TTC549 (cell line): ENCODE results near the gene FOSB.

Source experiments
- FAIRE-seq: peaks from 2 replicates; lab custom pipeline; 2012; peaks lifted over from hg19 to GRCh38; lab: Jason Lieb, UNC

FOSB gene

GRCh38 chr19:45485305-45486077 lies 17.7 kb downstream of the FOSB start:
- peak; percentile 54 for FAIRE-seq

DNA sequence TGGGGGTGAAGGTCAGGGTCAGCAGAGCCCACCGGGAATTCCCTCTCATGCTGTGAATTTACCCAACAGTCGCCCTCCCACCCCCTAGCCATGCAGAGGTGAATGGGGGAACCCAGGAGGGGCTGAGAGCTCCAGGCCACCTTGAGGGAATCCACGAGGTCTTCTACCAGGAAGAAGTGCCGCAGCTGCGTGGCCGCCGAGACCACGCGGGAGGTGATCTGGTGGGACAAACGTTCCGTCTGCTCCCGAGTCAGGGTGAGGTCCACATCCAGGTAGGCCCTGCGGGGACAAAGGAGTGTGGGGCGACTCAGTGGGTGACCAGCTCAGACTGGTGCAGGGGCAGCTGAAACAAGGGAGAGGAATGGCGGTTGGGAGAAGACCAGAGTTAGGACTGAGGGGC lies 20.9 kb downstream of the FOSB start:
- no peak for FAIRE-seq

GRCh38 chr19:45489216-45489855 lies 21.5 kb downstream of the FOSB start:
- FAIRE-seq, result no peak

DNA sequence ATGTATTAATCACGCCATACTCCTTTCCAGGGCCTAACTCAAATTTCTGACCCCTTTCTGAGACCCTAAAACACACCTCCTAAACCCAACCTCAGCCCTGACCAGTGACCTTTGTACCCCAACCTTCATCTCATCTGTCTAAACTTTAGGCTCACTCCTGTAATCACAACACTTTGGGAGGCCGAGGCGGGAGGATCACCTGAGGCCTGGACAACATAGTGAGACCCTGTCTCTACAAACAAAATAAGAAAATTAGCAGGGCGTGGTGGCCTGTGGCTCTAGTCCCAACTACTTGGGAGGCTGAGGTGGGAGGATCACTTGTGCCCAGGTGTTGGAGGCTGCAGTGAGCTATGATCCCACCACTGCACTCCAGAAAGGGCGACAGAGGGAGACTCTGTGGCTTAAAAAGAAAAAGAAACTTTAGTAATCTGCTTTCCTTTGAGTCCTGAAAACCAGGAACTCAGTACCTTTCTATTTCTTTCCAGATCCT lies 24.4 kb downstream of the FOSB start:
- no peak for FAIRE-seq

DNA sequence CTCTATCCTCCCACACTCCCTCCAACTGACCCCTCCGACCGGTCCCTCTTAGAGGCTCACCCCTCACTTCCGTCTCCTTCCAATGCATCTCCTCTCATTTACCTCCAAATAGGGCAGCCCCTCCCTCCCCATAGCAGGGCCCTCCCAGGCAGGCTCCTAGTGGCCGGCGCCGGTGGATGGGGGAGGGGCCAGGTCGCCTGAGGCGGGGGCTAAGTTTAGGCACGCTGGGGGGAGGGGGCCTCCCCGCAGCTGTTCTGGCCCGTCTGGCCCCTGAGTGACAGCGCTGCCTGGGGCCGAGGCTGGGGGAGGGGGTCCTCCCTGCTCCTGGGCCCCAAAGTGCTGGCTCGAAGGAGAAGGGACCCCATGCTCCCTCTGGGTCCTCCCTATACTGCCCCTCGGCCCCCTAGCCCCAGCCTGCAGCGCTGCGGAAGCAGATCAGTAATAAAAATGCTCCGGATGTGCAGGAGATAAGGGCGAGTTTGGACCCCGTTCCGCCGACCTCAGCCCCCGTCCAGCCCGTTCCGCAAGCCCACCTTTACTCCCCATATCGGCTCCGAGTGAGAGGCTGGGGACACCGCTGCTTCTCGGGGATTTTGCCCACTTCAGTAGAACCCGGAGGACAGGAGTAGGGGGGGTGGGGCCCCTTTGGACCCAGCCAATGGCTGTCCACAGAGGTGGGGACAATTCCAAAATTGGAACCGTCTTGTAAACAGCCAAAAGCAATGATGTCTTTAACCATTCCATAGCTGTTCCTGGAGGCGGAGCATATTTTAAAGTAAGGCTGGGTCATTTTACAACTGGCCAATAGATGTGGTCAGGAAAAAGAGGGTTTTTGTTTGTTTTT lies 25.1 kb downstream of the FOSB start:
- FAIRE-seq, result peak; percentile 94

DNA sequence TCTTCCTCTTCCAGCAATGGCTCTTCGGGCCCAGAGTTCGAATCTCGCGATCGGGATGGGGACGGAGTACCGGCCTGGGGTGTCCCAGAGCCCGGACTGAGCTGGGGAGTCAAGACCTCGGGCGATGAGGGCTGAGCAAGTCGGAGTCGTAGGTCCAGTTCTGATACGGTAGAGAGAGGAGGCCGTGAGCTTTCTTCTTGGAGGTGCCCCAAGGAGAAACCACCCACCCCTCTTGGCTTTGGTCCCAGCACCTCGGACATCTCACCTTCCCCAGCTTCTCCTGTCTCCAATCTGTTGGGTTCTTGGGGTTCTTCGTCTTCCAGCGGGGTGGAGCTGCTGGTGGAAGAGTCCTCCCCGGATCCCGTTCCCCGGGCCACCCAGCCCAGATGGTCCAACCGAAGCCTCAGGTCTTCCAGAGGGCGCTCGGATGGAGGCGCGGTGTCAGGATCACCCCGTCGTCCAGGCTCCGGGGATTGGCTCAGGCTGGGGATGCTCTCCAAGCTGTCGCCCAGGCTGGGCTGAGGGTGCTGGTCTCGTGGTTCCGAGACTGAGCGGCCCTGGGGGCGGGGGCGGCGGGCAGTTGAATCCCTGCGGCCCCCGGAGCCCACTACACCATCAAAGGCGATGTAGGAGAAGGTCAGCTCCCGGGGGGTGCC lies 26.6 kb downstream of the FOSB start:
- no peak for FAIRE-seq

- no peak for FAIRE-seq
These were observed 27.4 kb downstream of the FOSB start for GRCh38 chr19:45495178-45495577.

DNA sequence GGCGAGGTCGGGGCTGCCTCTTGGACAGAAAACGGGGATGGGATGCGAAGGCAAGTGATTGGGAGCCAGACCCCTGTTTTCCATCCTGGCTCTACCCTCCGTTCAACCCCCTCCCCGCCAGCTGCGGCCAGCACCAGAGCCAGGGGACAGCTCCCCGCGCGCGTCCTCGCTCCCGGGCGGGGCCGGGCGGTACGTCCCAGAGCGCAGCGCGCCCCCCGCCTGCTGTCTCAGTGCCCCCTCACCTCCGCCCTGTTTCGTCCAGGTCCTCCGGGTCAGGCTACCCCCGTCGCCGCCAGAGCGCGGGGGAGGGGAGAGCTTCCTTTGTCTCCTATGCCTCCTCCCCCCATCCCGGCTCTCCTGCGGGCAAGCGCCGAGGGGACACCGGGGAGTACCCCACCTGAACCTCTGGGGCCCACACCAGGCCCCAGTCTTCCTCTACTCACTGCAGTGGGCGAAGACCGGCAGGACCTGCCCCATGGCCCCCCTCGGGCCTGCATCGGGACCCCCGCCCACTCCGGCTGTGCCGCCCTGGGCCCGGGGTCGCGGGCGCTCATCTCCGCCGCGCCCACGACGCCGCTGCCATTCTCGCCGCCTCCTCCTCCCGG lies 28.7 kb downstream of the FOSB start:
- no peak for FAIRE-seq

DNA sequence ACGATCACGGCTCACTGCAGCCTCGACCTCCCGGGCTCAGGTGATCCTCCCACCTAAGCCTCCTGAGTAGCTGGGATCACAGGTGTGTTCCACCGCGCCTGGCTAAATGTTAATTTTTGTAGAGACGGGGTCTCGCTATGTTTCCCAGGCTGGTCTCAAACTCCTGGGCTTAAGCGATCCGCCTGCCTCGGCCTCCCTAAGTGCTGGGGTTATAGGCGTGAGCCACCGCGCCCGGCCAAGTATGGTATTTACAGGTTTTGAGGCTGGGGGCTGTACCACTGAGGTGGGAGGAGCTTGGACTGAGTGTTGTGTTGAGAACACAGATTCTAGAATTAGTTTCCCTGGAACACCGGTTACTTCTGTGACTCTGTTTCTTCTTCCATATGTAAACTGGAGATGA lies 30.0 kb downstream of the FOSB start:
- FAIRE-seq, result no peak

GRCh38 chr19:45498411-45499195 lies 30.8 kb downstream of the FOSB start, which contains the start of gene PPM1N:
Gene PPM1N (plus strand): TSS chr19:45498443. CDS start chr19:45498473, 30 bp downstream.
- no peak for FAIRE-seq

DNA sequence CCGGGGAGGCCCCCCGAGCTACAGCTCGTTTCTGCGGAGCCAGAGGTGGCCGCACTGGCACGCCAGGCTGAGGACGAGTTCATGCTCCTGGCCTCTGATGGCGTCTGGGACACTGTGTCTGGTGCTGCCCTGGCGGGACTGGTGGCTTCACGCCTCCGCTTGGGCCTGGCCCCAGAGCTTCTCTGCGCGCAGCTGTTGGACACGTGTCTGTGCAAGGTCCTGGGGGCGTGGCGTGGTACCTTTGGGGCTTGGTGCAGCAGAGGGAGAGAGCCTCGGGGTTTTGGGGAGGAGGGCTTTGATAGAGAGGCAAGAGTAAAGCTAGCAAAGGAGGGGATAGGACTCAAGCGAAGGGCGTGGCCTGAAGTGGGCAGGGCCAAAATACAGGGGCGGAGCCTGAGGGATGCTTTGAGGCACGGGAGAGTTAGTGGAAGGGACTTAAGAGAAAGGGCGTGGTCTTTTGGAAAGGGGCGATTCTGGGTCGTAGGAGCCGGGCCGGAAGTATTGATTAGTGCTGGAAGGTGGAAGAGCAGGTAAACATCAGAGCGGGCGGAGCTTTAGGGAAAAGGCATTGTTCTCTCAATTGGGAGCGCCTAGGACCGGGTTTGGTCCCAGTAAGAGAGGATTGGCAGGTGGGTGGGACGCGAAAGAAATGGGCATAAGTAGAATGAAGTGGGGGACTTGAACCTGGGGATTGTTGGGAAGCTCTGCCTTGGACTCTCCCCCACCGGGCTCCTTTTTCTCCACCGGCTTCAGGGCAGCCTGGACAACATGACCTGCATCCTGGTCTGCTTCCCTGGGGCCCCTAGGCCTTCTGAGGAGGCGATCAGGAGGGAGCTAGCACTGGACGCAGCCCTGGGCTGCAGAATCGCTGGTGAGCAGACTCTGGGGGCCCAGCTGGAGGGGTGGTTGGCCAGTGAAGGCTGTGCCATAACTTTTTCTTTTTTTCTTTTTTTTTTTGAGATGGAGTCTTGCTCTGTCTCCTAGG lies 31.7 kb downstream of the FOSB start:
- FAIRE-seq, result no peak

DNA sequence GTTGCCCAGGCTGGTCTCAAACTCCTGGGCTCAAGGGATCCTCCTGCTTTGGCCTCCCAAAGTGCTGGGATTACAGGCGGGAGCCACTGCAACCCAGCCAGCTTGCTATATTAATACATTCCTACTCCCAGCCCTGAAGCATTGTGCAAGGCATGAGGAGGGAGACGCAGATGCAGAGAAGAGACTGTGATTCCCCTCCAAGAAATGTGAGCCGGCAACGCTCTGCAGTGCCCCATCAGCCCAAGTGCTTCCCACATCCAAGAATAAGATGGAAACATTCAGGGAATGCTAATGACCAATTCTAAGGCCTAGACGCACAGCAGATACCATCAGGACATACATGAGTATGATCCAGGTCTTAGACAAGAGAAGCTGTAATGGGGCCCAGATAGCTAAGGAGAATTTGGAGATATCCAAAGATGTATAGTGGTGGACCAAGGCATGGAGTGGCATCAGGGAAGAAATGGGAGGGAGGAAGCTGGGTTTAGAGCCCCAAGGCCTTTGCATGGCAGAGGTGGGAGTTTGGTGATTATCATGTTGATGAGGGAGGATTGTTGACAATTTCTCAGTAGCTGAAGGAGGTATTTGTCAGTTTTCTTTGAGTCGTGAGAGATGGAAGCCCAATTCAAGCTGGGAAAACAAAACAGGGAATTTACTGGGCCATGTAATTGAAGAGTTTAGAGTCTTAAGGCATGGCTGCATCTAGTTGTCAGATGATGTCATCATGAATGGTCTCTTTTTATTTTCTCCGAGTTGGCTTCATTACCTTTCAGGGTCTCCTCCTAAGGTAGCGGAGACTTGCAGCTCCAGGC lies 33.3 kb downstream of the FOSB start:
- no peak for FAIRE-seq

GRCh38 chr19:45501730-45502014 lies 33.9 kb downstream of the FOSB start:
- FAIRE-seq, result no peak

- no peak for FAIRE-seq
These were observed 34.3 kb downstream of the FOSB start for GRCh38 chr19:45502111-45502510.

DNA sequence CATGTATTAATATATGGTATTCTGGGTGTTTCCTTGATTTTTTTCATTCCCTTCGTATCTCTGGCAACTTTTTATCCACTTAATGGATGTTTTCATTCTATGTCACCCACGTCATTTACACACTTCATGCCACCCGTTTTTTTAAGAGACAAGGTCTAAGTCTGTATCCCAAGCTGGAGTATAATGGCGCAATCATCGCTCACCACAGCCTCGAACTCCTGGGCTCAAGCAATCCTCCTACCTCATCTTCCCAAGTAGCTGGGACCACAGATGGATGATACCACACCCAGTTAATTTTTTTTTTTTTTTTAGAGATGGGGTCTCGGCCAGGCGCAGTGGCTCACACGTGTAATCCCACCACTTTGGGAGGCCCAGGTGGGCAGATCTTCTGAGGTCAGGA lies 36.1 kb downstream of the FOSB start:
- no peak for FAIRE-seq

GRCh38 chr19:45505151-45505995 lies 37.6 kb downstream of the FOSB start:
- FAIRE-seq, result no peak

GRCh38 chr19:45505996-45506245 lies 38.1 kb downstream of the FOSB start:
- no peak for FAIRE-seq

DNA sequence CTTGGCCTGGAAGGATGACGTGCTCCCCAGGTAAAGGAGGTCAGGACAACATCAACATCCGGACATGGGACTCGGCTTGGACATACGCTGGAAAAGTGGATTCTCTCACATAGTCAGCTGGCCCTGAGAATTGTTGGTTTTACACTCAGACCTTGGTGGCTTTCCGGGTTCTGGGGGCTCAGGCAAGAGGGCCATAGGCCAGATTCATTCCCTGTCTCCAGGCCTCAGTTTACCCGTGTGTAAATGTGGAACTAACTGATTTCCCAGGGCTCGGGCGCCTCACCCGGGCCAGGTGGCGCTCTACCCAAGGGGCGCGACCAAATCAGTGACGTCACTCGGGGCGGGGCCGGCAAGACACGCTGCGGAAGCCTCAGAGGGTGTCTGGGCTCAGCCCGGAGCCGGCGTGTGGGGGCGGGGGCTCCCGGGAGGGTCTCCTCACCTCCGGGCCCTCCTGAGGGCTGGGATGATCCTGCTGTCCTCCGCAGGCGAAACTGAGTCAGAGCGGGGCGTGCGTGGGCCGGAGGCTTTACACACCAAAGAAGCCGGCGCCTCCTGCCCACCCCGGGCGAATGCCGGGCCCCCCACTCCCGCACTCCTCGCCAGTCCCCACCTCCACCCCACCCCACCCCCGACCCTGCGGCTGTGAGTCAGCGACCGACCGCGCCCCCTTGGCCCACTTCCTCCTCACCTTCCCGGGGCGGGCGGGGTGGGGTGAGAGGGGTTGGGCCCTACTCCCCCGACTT lies 38.6 kb downstream of the FOSB start:
- FAIRE-seq, result no peak
